GM21367 (cell line): ENCODE measurements around the gene HS2ST1.
"Not testable (repeated sequence)": the region's sequence is repeated elsewhere in the genome, so short reads cannot be mapped to it uniquely, and the experiment has no call there.

Experiments used
- ATAC-seq: cut with Tn5 transposase; IDR thresholded peaks from one replicate; pipeline ENCODE4 v1.9.1; 2021; ENCODE audit not compliant: unreplicated experiment

The HS2ST1 gene

GRCh38 chr1:86914601-86914997 is at the start of gene HS2ST1:
Gene HS2ST1 (plus strand): TSS chr1:86914635.
- no peak for ATAC-seq

DNA sequence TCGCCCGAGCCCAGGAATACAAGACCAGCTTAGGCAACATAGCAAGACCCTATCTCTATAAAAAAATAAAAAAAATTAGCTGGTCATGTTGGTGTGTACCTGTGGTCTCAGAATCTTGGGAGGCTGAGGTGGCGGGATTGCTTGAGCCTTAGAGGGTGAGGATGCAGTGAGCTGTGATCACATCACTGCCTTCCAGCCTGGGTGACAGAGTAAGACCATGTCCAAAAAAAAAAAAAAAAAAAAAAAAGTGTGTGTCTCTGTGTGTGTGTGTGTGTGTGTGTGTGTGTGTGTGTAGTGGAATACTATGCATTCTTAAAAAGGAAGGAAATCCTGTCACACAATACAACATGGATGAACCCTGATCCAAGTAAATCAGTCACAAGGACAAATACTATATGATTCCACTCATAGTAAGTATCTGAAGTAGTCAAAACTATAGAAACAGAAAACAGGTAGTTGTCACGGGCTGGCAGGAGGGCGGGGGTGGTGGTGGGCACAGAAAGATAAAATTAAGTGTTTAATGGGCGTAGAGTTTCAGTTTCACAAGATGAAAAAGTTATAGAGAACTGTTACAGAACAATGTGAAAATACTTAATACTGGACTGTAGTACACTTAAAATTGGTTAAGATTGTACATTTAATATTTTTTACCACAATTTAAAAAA is 48.3 kb upstream of the HS2ST1 start:
- ATAC-seq: peak; percentile 39

GRCh38 chr1:86866665-86867064 is 47.8 kb upstream of the HS2ST1 start:
- peak; percentile 43 for ATAC-seq

DNA sequence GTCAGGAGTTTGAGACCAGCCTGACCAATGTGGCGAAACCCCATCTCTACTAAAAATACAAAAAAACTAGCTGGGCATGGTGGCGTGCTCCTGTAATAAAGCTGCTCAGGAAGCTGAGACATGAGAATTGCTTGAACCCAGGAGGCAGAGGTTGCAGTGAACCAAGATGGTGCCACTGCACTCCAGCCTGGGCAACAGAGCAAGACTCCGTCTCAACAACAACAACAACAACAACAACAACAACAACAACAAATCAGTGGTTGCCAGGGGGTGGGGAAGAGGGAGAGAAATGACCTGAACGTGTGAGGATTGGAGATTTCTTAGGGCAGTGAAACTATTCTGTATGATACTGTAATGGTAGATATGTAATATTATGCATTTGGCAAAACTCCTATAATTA is 47.2 kb upstream of the HS2ST1 start:
- not testable (repeated sequence) for ATAC-seq

DNA sequence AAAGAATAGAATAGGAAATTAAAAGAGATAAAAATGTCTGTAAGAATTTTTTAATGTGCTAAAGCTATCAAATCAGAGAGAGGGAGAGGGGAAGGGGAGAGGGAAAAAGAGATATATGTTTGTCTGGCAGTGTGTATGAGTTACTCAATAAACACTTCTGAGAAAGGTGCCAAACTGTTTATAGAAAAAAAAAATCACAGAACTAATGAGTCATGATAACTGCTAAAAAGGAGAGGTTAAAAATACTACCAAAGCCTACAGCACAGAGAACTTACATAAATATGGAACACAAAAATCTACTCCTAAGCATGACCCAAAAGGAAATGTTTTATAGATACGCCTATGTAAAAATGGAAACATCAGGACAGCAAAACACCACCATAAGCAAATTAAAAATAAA is 46.0 kb upstream of the HS2ST1 start:
- ATAC-seq: no peak

- ATAC-seq: no peak
Observed at GRCh38 chr1:86871001-86871400, 43.4 kb upstream of the HS2ST1 start.

GRCh38 chr1:86872086-86872485 is 42.3 kb upstream of the HS2ST1 start:
- ATAC-seq: no peak

DNA sequence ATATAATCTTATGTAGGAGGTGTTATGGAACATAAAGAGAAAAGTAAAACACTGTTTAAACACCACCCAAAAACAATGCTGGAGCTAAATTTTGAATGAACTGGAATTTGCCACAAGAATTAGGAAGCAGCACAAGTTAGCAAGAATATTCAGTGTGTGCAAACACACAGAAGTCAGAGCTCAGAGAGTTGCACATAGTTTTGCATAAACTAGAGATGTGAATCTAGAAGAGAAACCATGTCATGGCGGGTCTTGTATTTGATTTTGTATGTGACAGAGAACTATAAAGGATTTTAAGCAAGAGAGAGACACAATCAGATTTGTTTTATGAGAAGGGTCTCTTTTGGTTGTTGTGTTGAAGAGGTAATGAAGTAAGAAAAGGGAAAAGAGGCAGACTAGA is 38.7 kb upstream of the HS2ST1 start:
- ATAC-seq: no peak

GRCh38 chr1:86887479-86888162 is 26.8 kb upstream of the HS2ST1 start:
- ATAC-seq: no peak

- ATAC-seq: no peak
Observed at GRCh38 chr1:86888327-86888726, 26.1 kb upstream of the HS2ST1 start.

- not testable (repeated sequence) for ATAC-seq
Observed at GRCh38 chr1:86899401-86899800, 15.0 kb upstream of the HS2ST1 start.

GRCh38 chr1:86905875-86906274 is 8.6 kb upstream of the HS2ST1 start:
- no peak for ATAC-seq

- ATAC-seq: no peak
Observed at GRCh38 chr1:86906419-86906818, 8.0 kb upstream of the HS2ST1 start.

- ATAC-seq: no peak
Observed at GRCh38 chr1:86912281-86912900, 2.0 kb upstream of the HS2ST1 start.

GRCh38 chr1:86913399-86913895 is 988 bp upstream of the HS2ST1 start:
- peak; percentile 20 for ATAC-seq

- peak; percentile 75 for ATAC-seq
Observed at GRCh38 chr1:86913896-86914600, 387 bp upstream of the HS2ST1 start, which contains the start of gene SELENOF. Gene SELENOF (minus strand): TSS chr1:86914126. CDS start chr1:86914111, 15 bp downstream.

DNA sequence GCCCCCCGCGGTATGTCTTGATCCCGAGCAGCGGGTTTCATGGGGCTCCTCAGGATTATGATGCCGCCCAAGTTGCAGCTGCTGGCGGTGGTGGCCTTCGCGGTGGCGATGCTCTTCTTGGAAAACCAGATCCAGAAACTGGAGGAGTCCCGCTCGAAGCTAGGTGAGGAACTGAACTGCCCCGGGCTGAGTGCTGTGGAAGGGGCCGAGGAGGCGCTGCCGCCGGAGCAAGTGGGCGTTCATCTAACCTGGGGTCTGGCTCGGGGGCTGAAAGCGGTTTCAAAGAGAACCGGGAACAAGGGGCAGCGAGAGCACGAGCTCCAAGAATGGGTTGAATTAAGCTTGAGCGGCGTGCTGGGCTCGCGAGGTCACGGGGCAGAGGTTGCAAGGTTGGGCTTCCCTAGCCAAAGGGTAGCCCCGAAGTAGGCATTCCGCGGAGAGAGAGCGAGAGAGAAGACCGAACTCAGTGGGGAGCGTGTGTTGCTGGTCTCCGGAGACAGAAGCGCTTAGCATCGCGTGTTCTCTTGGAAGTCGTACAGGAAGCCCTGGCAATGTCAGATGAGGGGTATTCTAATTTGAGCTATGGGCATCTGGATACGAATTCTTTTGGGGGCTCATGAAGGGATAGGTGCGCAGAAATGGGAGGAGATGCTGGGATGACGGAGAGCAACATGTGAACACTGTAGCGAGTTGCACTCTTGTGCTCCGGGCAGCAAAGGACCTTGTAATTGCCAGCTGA is 732 bp downstream of the HS2ST1 start:
- peak; percentile 25 for ATAC-seq

GRCh38 chr1:86915737-86916235 is 1.4 kb downstream of the HS2ST1 start:
- no peak for ATAC-seq

DNA sequence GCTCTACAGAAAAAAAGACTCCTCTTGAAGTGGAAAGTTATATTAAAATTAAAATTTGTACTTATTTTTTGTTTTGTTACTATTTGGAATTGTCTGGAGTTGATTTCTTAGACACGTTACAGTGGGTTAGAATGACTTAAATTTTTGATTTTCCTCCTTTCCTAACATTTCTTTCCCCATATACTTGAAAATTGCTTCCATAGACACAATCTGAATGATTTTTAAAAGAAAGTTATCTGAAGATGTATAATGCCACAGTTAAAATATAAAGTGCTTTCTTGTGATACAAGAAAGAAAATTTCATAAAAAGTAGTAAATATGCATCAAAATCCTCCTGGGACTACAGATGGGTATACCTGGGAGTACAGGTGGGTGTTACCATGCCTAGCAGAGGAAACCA is 2.3 kb downstream of the HS2ST1 start:
- ATAC-seq: no peak

- no peak for ATAC-seq
Observed at GRCh38 chr1:86922445-86922844, 8.0 kb downstream of the HS2ST1 start.
